Kidney epithelial cell (primary cell): ENCODE data around the gene FCRL5. TPM values are rescaled to one million over a fixed set of nuclear protein-coding genes. Genes with fewer than 3 reads are reported as not detected.

Source experiments
- DNase-seq: peaks from one replicate; pipeline ENCODE4 v3.0.0-alpha.2; 2010; ENCODE audit warnings: low read depth
- H3K27me3 ChIP-seq: 2 replicates; pipeline ENCODE4 v1.6.0; 2011; ENCODE audit warnings: low read length; ENCODE audit not compliant: control insufficient read depth, insufficient read depth
- H3K36me3 ChIP-seq: 2 replicates; pipeline ENCODE4 v1.5.1; 2011; ENCODE audit warnings: low read length; ENCODE audit not compliant: control insufficient read depth, insufficient read depth
- H3K4me3 ChIP-seq: 2 replicates; pipeline ENCODE4 v1.5.1; 2011; ENCODE audit warnings: low read depth, mild to moderate bottlenecking, control low read depth, low read length
- total RNA-seq: library from RNA; depleted of rRNA; stranded (reverse); fragments of >200 nt; gene quantifications from 2 replicates; pipeline ENCODE4 v1.2.3, GENCODE V29; 2015
- TF ChIP-seq, protein P1 (sequence below): IDR thresholded peaks from 2 replicates; pipeline ENCODE4 v1.5.1; 2011; ENCODE audit warnings: mild to moderate bottlenecking, moderate library complexity, low read length, control low read depth, inconsistent platforms; ENCODE audit not compliant: insufficient read depth, poor library complexity, severe bottlenecking

The FCRL5 gene
- total RNA-seq: not detected in 2 replicates

- Histone ChIP-seq H3K27me3 (no peaks in the 10 kb centered on the region), H3K36me3 (no peaks in the 10 kb centered on the region), H3K4me3 (no peak within 1 kb of the TSS)
- TF ChIP-seq, protein P1, sequence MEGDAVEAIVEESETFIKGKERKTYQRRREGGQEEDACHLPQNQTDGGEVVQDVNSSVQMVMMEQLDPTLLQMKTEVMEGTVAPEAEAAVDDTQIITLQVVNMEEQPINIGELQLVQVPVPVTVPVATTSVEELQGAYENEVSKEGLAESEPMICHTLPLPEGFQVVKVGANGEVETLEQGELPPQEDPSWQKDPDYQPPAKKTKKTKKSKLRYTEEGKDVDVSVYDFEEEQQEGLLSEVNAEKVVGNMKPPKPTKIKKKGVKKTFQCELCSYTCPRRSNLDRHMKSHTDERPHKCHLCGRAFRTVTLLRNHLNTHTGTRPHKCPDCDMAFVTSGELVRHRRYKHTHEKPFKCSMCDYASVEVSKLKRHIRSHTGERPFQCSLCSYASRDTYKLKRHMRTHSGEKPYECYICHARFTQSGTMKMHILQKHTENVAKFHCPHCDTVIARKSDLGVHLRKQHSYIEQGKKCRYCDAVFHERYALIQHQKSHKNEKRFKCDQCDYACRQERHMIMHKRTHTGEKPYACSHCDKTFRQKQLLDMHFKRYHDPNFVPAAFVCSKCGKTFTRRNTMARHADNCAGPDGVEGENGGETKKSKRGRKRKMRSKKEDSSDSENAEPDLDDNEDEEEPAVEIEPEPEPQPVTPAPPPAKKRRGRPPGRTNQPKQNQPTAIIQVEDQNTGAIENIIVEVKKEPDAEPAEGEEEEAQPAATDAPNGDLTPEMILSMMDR: no peak
- no peak for DNase-seq
Measured at GRCh38 chr1:157551694-157552693, at the start of gene FCRL5. Gene FCRL5 (minus strand): TSS chr1:157552515. CDS start chr1:157552362, 153 bp downstream.

DNA sequence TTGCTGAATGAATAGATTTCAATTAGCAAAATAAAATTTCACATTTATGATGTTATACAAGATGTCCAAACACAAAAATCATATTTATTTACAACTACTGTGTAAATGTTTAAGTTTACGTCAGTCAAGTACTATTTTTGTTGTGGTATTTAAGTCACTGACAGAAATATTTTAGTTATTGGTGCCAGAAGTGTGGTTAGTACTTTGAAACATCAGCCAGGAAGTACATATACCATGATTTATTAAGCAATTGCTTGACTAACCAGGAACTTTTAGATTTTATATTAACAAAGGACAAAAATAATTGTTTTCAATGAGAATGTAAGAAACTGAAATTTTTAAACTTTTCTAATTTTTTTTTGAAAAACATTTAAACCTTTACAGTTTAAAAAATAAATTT is 47.9 kb upstream of the FCRL5 start:
- H3K4me3 ChIP-seq: no peak overlapping the region
- TF ChIP-seq, protein P1: no peak
- no peak for DNase-seq
- H3K27me3 ChIP-seq: no peaks in the 10 kb centered on the region
- H3K36me3 ChIP-seq: no peaks in the 10 kb centered on the region

DNA sequence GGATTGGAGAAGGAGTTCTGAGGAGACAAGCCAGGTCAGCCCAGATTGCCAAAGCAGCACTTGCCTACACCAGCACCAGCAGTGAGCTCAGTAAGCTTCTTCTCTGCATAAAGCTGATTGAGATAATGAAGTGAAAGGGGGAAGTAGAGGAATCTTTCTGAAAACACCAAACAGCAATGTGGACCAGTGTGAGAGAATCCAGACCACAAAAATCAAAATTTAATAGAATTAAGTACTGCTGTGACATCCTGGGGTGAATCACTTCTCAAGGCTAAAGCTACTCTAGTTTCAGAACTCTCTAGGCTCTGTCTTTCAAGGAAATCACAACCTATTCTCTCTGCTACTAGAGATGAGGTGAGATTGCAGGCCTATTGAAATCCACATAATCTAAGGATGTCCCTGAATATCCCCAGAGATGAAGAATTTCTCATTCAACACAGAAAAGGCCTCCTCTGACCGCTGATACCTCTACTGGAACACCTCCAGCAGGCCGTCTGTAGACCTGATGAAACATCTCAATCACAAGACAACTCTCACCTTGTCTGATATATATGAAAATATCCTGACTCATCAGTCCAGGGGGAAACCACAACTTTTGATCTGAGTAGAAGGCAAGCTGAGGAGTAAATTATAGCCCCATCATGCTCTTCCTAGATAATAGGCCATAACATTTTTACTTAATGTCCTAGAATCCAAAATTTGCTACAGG is 45.8 kb upstream of the FCRL5 start, which contains the start of gene FCRL4:
TSS of gene FCRL4 (minus strand) at position 127 of the 709 bp plus-strand sequence. CDS start 141 bp downstream, outside the sequence.
- TF ChIP-seq, protein P1: no peak
- H3K4me3 ChIP-seq: no peak within 1 kb of the TSS
- H3K36me3 ChIP-seq: no peaks in the 10 kb centered on the region
- no peak for DNase-seq
- no peaks in the 10 kb centered on the region for H3K27me3 ChIP-seq

GRCh38 chr1:157596384-157596783 is 44.1 kb upstream of the FCRL5 start:
- no peaks in the 10 kb centered on the region for H3K36me3 ChIP-seq
- DNase-seq: no peak
- H3K27me3 ChIP-seq: no peaks in the 10 kb centered on the region
- TF ChIP-seq, protein P1: no peak
- no peak overlapping the region for H3K4me3 ChIP-seq

GRCh38 chr1:157595356-157595755 is 43.0 kb upstream of the FCRL5 start:
- Histone ChIP-seq H3K36me3 (no peaks in the 10 kb centered on the region), H3K27me3 (no peaks in the 10 kb centered on the region), H3K4me3 (no peak overlapping the region)
- TF ChIP-seq, protein P1: no peak
- DNase-seq: no peak
